ENCODE measurements around the gene SF3B3.

GRCh38 chr16:70586731-70587130 is 63.1 kb downstream of the SF3B3 start:
- TF ChIP-seq USF2 (IDR thresholded peaks at IDR 0.05; ENCODE audit: borderline replicate concordance, low read depth, low read length) (no peak), REST (IDR thresholded peaks at IDR 0.05; ENCODE audit: low read depth, low read length) (no peak), CTCF (IDR thresholded peaks at IDR 0.05) (no peak), FOXM1 (IDR thresholded peaks at IDR 0.05; ENCODE audit: low read depth) (no peak), RXRA (IDR thresholded peaks at IDR 0.05; ENCODE audit: borderline replicate concordance, low read depth) (no peak), TAF1 (IDR thresholded peaks at IDR 0.05; ENCODE audit: borderline replicate concordance, low read depth, low read length) (no peak), JUND (IDR thresholded peaks at IDR 0.05) (no peak), POLR2AphosphoS5 (IDR thresholded peaks at IDR 0.05; ENCODE audit: low read depth, low read length) (no peak), MAX (IDR thresholded peaks at IDR 0.05; ENCODE audit: low read depth) (no peak), SMC3 (IDR thresholded peaks at IDR 0.05; ENCODE audit: low read depth, low read length) (no peak), SIN3A (IDR thresholded peaks at IDR 0.05; ENCODE audit: borderline replicate concordance, low read depth, low read length) (no peak), PBX3 (IDR thresholded peaks at IDR 0.05) (no peak), RFX5 (IDR thresholded peaks at IDR 0.05; ENCODE audit: low read length) (no peak), RAD21 (IDR thresholded peaks at IDR 0.05; ENCODE audit: low read length) (no peak)

Measured in SK-N-SH (cell line).